ENCODE measurements around the gene CDC20. TPM values are rescaled to one million over a fixed set of nuclear protein-coding genes. Genes with fewer than 3 reads are reported as not detected.
A peak's percentile ranks its signal among the peaks of the same experiment; 100 is the strongest.

The CDC20 gene
- total and polyA plus RNA-seq, 2 of the 4 experiments (the other 2 are of a cell fraction): 103 to 107 TPM

DNA sequence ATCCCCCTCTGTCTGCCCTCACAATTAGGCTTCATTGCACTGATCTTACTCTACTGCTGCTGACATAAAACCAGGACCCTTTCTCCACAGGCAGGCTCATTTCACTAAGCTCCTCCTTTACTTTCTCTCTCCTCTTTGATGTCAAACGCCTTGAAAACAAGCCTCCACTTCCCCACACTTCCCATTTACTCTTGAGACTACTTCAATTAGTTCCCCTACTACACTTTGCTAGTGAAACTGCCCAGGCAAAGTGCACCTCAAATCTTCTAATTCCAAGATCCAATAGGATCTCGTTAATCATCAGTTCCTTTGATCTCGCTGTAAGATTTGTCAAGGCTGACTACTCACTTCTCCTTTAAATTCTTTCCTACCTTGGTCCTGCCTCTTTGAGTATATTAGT, 5.9 kb upstream of the CDC20 start:
- no peak overlapping the region for H3K14ac ChIP-seq (replicated peaks; ENCODE audit: low read depth, low read length)
- H3K4ac ChIP-seq (ENCODE audit: low read depth, low read length): no peak overlapping the region
- no peak overlapping the region for H4K8ac ChIP-seq (ENCODE audit: low read depth in 2 of 2, low read length in 2 of 2)
- no peak overlapping the region for H2AFZ ChIP-seq (replicated peaks; ENCODE audit: low read length, poor library complexity)
- BruUV-seq (replicated peaks): no TSS peak
- H3K23ac ChIP-seq (ENCODE audit: low read depth, low read length): no peak overlapping the region
- 0 out of 2 replicates have a peak overlapping the region, but pooled peaks have one; percentile 18 for H2BK20ac ChIP-seq (ENCODE audit: low read depth, low read length)
- H2AK5ac ChIP-seq (ENCODE audit: low read depth, low read length): peak overlapping the region; percentile 87; the same call in 1 of the 2 replicates
- intact Hi-C loops (cut with micrococcal nuclease): no loop called here
- DNase-seq (no peak), ATAC-seq (ENCODE audit: low read depth) (no peak)
- peaks cover 0 to 2% of the 10 kb centered on the region in 2 experiments; a peak in 2 of 4 replicates for H3K79me1 ChIP-seq (ENCODE audit: low read depth in 1 of 2, low read length in 2 of 2)
- peak overlapping the region; percentile 34; the same call in 1 of the 2 replicates for H2BK120ac ChIP-seq (ENCODE audit: low read depth, low read length)
- TF ChIP-seq, protein P1, sequence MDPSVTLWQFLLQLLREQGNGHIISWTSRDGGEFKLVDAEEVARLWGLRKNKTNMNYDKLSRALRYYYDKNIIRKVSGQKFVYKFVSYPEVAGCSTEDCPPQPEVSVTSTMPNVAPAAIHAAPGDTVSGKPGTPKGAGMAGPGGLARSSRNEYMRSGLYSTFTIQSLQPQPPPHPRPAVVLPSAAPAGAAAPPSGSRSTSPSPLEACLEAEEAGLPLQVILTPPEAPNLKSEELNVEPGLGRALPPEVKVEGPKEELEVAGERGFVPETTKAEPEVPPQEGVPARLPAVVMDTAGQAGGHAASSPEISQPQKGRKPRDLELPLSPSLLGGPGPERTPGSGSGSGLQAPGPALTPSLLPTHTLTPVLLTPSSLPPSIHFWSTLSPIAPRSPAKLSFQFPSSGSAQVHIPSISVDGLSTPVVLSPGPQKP (IDR thresholded peaks at IDR 0.05; ENCODE audit: borderline replicate concordance, low read depth, low read length): no peak
- TF ChIP-seq CHD1 (IDR thresholded peaks at IDR 0.05; ENCODE audit: low read depth, low read length) (no peak), NFE2L2 (IDR thresholded peaks at IDR 0.05; ENCODE audit: low read depth, low read length) (no peak)
- H3K27ac ChIP-seq (ENCODE audit: insufficient read depth, low read length): no peak overlapping the region
- peak overlapping the region; percentile 72; the same call in 1 of the 3 replicates for H2BK15ac ChIP-seq (ENCODE audit: low read depth, low read length)
- H3K36me3 ChIP-seq (ENCODE audit: control insufficient read depth, insufficient read depth, low read length): no peaks in the 10 kb centered on the region
- H3K4me3 ChIP-seq (ENCODE audit: insufficient read depth, low read depth, low read length): no peak overlapping the region
- H2AK9ac ChIP-seq (replicated peaks; ENCODE audit: low read depth, low read length, poor library complexity): no peak overlapping the region
- dilution Hi-C loops (cut with HindIII; ENCODE audit: low sequenced_read_pairs, unreplicated experiment): no loop called here
- no peak overlapping the region for H3K56ac ChIP-seq (ENCODE audit: extremely low read depth, insufficient read depth, low read length)
- peaks cover 13% of the 10 kb centered on the region for H3K9me1 ChIP-seq (ENCODE audit: insufficient read depth, low read length)
- peak overlapping the region; percentile 9 for H2BK5ac ChIP-seq (ENCODE audit: low read depth, low read length, poor library complexity, severe bottlenecking)
- H3K27me3 ChIP-seq (ENCODE audit: control insufficient read depth, insufficient read depth, low read length): 0 out of 2 replicates have a peak, but pooled peaks cover 5% of the 10 kb centered on the region
- peaks cover 18% of the 10 kb centered on the region for H3K4me1 ChIP-seq (ENCODE audit: control insufficient read depth, insufficient read depth, low read length)
- peaks cover 3% of the 10 kb centered on the region; the same call in 1 of the 2 replicates for H4K20me1 ChIP-seq (ENCODE audit: insufficient read depth, low read length)
- CTCF ChIA-PET: no interaction called here
- no peak overlapping the region for H4K5ac ChIP-seq (ENCODE audit: low read depth, low read length)
- H3K18ac ChIP-seq (ENCODE audit: low read depth, low read length): no peak overlapping the region
- H3K9me3 ChIP-seq (ENCODE audit: control insufficient read depth, insufficient read depth, low read length): no peaks in the 10 kb centered on the region
- in situ Hi-C loops (cut with MboI; ENCODE audit: low sequenced_read_pairs): loop anchor here (10.0 kb wide), 1 partner anchor 118 kb away; no protein-coding TSS in a partner anchor
- POLR2A ChIA-PET (ENCODE audit: unreplicated experiment): interaction anchor here (0.6 kb wide), 1 partner anchor 146 kb away, joined by 5 read pairs; no protein-coding TSS in a partner anchor
- 40% methylated on average over 1 of the region's 3 CpGs; no CpG with 5 or more reads in 1 of the 2 experiments for WGBS, 2 experiments (ENCODE audit: extremely low coverage in 2 of 2, insufficient read length in 1 of 2)
- peak overlapping the region; percentile 9; the same call in 1 of the 2 replicates for H4K91ac ChIP-seq (ENCODE audit: insufficient read depth, low read depth, low read length)
- no peak overlapping the region for H3K4me2 ChIP-seq (ENCODE audit: low read depth, low read length)
- no peak overlapping the region for H3K9ac ChIP-seq (ENCODE audit: low read depth, low read length)

All from IMR-90 (cell line).